HL-60/S4 treated with retinoic acid at 250 ng/mL for 4 days and 3 days (cell line): ENCODE data around the gene PREX1.

ENCODE experiments used
- in situ Hi-C: fragments of 300-500 bp; cut with MboI; formaldehyde crosslinking; loops from 2 replicates; pipeline ENCODE4 v1.7.0; 2022; ENCODE audit warnings: low sequenced_read_pairs

PREX1 gene

GRCh38 chr20:48597521-48598302 lies 230.1 kb downstream of the PREX1 start:
- in situ Hi-C loops = no loop called here

DNA sequence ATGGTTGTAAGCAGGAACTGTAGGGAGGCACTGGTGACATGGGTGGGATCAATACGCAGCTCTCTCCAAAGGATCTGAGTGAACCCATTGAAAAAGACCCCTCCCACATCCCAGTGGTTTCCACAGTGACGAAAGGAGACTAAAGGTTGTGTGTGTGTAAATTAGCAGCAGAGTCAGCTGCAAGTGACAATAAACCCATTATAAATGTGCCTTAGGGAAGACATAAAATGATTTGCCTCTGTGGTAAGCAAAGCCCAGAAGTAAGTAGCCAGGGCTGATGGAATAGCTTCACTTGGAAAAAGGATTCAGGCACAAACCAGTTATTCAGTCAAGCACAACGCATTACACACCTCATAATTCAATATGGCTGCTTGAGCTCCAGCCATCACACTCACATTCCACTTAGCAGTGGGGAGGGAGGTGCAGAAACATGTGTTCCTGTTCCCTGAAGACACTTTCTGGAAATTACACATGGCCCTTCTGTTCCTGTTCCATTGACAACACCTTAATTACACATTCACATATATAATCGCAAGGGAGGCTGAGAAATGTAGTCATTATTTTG lies 231.4 kb downstream of the PREX1 start:
- in situ Hi-C loops = no loop called here

DNA sequence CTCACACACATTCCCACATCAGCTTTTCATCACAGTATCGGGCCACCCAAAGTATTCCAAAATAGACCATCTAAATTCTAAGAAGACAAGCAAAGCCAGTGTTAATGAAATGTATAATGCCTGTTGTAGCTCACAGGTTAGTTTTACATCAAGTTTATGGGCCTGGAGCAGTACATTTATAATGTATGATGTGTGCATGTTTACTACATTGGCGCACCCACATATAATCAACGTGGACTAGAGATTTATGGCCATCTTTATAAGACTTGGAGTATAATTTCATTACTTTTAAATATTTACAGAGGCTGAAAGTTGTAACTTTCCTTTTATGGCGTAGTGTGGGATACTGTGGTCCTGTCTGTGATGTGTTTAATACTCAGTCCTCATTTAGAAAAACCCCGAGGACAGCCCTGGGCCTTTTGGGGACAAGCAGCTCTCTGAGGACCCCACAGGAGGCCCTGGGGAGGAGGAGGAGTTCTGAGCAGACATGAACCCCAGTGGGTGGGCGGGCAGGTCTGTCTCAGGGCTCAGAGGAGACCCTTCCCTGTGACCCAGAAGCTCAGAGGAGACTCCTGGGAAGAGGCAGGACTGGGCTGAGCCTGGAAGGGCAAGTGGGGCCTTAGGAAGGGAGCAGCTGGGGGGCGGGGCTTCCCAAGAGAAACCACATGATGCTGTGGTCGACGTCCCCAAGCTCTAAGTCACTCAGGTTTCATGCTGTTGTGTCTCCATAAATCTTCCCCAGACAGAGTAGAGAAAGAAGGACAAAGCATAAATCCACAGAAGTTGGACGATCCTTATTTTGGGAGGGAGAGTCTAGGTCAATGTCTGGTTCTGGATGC lies 232.1 kb downstream of the PREX1 start:
- in situ Hi-C loops = no loop called here

DNA sequence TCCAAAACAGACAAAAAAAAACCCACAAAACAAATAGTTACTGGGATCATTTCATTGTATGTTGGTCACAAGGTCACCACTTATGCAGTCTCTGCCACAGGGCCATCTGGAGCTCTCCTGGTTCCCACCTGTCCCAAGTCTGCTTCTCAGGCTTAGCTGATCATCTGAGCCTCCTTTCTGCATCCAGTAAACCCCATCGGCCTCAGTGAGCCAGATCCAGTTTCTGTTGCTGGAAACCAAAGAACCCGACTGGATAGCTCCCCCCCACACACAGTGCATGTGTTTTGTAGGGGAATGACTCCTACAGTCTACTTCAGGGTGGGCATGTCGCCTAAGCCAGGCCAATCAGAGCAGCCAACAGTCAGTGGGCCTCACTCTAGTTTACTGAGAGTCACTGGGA lies 233.3 kb downstream of the PREX1 start:
- in situ Hi-C loops = no loop called here

DNA sequence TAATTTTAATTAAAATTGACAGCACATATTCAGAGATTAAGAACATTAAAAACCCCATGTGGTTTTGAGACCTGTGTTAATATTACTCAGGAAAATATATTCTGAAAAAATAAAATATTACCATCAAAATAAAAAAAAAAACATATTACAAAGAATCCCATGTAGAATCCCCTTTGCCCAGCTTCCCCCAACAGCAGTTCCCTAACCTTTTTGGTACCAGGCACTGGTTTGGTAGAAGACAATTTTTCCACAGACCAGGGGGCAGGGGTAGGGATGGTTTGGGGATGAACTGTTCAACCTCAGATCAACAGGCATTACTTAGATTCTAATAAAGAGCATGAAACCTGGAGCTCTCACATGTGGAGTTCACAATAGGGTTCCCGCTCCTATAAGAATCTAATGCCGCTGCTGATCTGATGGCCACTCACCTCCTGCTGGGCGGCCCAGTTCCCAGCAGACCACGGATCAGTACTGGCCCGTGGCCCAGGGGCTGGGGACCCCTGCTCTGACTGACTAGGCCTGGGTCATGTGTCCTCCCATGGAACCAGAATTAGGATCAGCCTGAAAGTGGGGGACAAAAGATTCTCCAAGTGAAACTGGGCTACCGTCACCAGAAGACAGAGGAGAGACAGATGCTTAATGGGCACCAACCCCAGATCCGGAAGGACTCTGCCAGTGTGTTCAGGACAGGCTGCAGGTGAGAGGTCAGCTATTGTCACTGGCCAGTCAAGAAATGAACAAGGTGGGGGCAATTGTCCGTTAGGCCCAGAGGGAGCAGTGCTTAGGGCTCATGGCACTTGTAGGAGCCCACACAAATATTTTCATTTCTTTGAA lies 235.5 kb downstream of the PREX1 start:
- in situ Hi-C loops = no loop called here

GRCh38 chr20:48586730-48587129 lies 241.1 kb downstream of the PREX1 start:
- in situ Hi-C loops = no loop called here

GRCh38 chr20:48585061-48585870 lies 242.5 kb downstream of the PREX1 start:
- in situ Hi-C loops = no loop called here

DNA sequence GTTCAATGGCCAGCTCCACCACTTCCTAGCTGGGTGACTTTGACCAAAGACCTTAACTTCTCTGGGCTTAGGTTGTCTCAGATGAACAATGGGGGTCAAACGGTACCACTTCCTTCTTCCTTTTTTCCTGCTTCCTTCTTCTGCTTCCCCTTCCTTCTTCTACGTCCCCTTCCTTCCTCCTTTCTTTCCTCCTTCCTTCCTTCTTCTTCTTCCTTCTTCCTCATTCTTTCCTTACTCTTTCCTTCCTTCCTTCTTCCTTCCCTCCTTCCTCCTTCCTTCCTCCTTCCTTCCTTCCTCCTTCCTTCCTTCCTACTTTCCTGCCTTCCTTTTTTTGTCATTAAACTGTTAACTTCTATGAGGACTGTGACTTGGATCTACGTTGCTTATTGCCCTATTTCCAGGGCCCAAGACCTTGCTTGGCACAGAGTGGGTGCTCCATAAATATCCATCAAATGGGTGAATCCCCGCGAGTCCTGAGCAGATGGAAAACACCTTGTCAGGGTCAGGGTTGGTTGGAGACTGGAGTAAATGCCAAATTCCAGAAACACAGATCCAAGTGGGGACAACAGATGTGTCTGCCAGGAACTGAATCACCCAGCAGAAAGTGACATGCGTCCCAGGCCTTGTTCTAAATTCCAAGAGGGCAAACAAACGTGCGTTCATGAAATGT lies 243.3 kb downstream of the PREX1 start:
- in situ Hi-C loops = no loop called here

DNA sequence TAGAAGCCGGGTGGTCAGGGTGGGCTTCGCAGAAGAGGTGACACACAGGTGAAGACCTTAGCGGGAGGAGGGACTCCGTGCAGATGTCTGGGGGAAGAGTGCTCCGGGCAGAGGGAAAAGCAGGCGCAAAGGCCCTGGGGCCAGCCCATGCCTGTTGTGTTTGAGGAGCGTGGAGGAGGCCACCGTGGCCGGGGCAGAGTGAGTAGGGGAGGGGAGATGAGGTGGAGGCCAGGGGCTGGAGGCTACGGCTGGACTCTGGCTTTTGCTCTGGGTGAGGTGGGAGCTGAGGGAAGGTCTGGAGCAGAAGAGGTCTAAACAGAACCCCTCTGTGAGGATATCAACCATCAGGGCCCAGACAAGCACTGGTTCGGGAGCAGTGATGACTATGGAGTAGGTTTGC lies 244.0 kb downstream of the PREX1 start:
- in situ Hi-C loops = no loop called here

DNA sequence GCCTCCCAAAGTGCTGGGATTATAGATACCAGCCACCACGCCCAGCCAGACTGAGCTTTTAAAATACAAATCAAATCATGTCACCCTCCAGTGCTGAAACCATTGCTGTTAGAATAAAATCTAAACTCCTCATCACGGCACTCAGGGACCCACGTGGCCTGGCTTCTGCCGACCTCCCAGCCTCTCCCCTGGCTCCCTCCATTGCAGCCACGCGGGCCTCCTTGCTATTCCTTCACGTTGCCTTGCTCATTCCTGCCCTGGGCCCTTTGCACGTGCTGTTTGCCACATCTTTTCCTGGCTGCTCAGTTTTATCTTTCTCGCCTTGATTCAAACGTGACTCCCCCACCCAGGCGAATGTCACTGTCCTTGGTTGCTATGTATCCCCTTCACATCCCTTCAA lies 244.6 kb downstream of the PREX1 start:
- in situ Hi-C loops = no loop called here

GRCh38 chr20:48582673-48582985 lies 245.2 kb downstream of the PREX1 start:
- in situ Hi-C loops = no loop called here

- in situ Hi-C loops = no loop called here
Observed at GRCh38 chr20:48581167-48581566, 246.6 kb downstream of the PREX1 start.

- in situ Hi-C loops = no loop called here
Observed at GRCh38 chr20:48578397-48579098, 249.3 kb downstream of the PREX1 start.

GRCh38 chr20:48577557-48577956 lies 250.2 kb downstream of the PREX1 start:
- in situ Hi-C loops = no loop called here

- in situ Hi-C loops = no loop called here
Observed at GRCh38 chr20:48574383-48574782, 253.4 kb downstream of the PREX1 start.
